Measurements from ENCODE around the gene GAB1.

DNA sequence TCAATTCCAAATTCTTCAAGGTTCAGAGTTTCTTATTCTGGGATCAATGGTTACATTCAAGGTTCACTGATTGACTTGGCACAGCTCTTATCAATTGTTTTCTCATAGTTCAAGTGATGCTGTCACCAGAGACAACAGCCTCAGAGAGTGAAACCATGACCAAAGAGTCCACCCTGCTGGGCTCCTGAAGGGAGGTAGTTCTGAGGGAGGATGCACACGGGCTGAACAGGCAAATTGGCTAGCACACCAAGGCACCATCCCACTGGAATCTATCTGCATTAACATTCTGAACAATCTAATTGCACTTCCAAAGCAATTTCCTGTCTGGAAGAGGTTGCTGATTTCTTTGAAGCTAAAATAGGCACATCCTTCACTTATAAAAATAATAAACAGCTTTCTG, 16.6 kb upstream of the GAB1 start:
- TF ChIP-seq, protein P1, sequence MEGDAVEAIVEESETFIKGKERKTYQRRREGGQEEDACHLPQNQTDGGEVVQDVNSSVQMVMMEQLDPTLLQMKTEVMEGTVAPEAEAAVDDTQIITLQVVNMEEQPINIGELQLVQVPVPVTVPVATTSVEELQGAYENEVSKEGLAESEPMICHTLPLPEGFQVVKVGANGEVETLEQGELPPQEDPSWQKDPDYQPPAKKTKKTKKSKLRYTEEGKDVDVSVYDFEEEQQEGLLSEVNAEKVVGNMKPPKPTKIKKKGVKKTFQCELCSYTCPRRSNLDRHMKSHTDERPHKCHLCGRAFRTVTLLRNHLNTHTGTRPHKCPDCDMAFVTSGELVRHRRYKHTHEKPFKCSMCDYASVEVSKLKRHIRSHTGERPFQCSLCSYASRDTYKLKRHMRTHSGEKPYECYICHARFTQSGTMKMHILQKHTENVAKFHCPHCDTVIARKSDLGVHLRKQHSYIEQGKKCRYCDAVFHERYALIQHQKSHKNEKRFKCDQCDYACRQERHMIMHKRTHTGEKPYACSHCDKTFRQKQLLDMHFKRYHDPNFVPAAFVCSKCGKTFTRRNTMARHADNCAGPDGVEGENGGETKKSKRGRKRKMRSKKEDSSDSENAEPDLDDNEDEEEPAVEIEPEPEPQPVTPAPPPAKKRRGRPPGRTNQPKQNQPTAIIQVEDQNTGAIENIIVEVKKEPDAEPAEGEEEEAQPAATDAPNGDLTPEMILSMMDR (IDR thresholded peaks at IDR 0.05; ENCODE audit: insufficient read depth, low read length, poor library complexity, severe bottlenecking), result no peak
- TF ChIP-seq EZH2phosphoT487 (conservative IDR thresholded peaks at IDR 0.05; ENCODE audit: low read length), result no peak

Measured in SU-DHL-6 (cell line).